Lower leg skin (tissue), 3 donors: ENCODE data around the gene OR2Y1.

ENCODE experiments used
- CTCF ChIP-seq, 3 donors: fragments of 450-650 bp; IDR thresholded peaks; one replicate each; pipeline ENCODE4 v1.5.1; 2016; ENCODE audit warnings: antibody characterized with exemption in 3 of 3, mild to moderate bottlenecking in 3 of 3, moderate library complexity in 2 of 3
- POLR2A ChIP-seq, 2 donors: fragments of 450-650 bp; IDR thresholded peaks; one replicate each; pipeline ENCODE4 v1.6.1; 2016 to 2017; ENCODE audit warnings: antibody characterized with exemption in 2 of 2, mild to moderate bottlenecking in 1 of 2, moderate library complexity in 1 of 2

GRCh38 chr5:180696116-180696515, 43.7 kb downstream of the OR2Y1 start:
- TF ChIP-seq CTCF (IDR thresholded peaks at IDR 0.05) (no peak), POLR2A (IDR thresholded peaks at IDR 0.05) (no peak)
